NCI-H82 (cell line): ENCODE data around the gene ZNF506.
"Not testable (repeated sequence)": the region's sequence is repeated elsewhere in the genome, so short reads cannot be mapped to it uniquely, and the experiment has no call there.

Experiments
- DNase-seq: peaks from one replicate; lab custom pipeline; 2025; lab: John Stamatoyannopoulos, UW

The ZNF506 gene

GRCh38 chr19:19745496-19746285 lies 75.9 kb downstream of the ZNF506 start:
- no peak for DNase-seq

DNA sequence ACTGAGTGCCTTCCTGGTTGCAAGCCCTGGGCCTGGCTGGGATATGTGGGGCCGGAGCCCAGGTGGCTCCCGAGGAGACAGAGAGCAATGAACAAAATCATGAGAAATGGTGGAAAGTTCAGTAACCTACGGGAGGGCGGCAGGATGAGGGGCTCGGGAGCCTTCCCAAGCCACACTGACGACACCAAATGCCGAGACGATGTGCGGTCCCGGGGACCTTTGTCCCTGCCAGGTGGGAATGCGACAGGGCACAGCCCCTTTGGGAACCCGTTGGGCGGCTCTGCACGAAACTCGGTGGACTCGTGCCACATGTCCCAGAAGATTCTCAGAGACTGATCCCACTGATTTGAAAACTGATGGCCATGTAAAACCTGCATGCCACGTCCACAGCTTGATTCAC lies 76.9 kb downstream of the ZNF506 start:
- DNase-seq, result no peak

- not testable (repeated sequence) for DNase-seq
Observed at GRCh38 chr19:19743921-19744320, 77.6 kb downstream of the ZNF506 start.

GRCh38 chr19:19743176-19743575 lies 78.4 kb downstream of the ZNF506 start:
- DNase-seq, result no peak

DNA sequence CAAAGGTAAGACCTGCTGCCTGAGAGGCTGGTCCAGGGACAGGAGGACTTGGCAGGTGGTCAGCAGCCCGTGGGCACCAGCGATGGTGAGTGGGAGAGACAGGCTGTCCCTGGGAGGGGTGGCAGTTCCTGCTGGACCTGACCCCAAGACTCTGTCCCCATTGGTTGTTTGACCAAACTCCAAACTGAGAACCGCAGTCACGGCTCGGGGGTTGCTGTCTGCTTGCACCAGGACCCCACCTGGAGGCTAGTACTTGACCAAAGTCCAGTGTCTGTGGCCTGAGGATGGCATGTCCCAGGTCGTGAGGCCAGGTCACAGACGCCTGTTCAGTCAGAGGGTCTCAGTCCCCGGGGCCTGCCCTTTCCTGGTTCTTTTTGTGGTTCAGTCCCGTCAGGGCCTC lies 78.8 kb downstream of the ZNF506 start:
- no peak for DNase-seq
